GM12873 (cell line): ENCODE results near the gene ACSF3.

Source experiments
- TF ChIP-seq, protein P1 (sequence below): IDR thresholded peaks from 2 replicates; pipeline ENCODE4 v1.5.1; 2012; ENCODE audit warnings: low read depth, mild to moderate bottlenecking, moderate library complexity, low read length, control low read depth; ENCODE audit not compliant: insufficient read depth; ENCODE audit errors: missing control alignments

Gene ACSF3

DNA sequence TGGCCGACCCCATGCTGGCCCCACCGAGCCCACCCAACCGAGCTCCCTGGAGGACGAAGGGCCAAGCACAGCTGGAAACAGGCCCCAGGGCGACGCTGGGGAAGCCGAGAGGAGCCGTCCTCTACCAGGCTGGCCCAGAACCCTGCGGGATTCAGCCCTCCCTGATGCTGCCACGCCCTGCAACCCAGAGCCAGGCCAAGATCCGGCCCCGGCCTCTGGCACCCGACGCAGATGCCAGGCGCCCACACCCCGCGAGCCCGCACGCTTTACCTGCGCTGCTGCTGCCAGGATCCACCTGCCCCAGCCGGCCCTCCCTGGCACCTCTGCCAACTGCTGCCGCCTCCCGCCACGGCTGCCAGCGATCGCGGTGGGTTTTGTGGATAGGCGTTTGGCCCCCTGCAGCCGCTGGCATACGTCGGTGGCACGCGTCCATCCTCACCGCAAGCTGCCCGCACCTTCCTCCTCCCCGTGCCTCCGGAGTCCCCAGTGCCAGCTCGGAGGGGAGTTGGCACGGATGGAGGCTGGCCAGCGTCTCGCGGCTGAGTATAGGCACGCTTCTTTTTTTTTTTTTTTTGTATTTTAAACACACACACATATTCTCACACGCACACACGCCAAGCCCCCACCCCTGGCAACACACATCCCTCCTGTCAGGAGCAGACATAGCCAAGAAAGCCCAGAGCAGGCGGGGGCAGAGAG is 41.3 kb upstream of the ACSF3 start:
- TF ChIP-seq, protein P1, sequence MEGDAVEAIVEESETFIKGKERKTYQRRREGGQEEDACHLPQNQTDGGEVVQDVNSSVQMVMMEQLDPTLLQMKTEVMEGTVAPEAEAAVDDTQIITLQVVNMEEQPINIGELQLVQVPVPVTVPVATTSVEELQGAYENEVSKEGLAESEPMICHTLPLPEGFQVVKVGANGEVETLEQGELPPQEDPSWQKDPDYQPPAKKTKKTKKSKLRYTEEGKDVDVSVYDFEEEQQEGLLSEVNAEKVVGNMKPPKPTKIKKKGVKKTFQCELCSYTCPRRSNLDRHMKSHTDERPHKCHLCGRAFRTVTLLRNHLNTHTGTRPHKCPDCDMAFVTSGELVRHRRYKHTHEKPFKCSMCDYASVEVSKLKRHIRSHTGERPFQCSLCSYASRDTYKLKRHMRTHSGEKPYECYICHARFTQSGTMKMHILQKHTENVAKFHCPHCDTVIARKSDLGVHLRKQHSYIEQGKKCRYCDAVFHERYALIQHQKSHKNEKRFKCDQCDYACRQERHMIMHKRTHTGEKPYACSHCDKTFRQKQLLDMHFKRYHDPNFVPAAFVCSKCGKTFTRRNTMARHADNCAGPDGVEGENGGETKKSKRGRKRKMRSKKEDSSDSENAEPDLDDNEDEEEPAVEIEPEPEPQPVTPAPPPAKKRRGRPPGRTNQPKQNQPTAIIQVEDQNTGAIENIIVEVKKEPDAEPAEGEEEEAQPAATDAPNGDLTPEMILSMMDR, result no peak

- TF ChIP-seq, protein P1, result no peak
Observed at GRCh38 chr16:89052890-89053724, 40.5 kb upstream of the ACSF3 start.

- TF ChIP-seq, protein P1, result no peak
Observed at GRCh38 chr16:89053725-89054029, 40.0 kb upstream of the ACSF3 start.

- TF ChIP-seq, protein P1, result no peak
Observed at GRCh38 chr16:89054261-89054661, 39.4 kb upstream of the ACSF3 start.

- TF ChIP-seq, protein P1, result no peak
Observed at GRCh38 chr16:89054714-89055113, 38.9 kb upstream of the ACSF3 start.

DNA sequence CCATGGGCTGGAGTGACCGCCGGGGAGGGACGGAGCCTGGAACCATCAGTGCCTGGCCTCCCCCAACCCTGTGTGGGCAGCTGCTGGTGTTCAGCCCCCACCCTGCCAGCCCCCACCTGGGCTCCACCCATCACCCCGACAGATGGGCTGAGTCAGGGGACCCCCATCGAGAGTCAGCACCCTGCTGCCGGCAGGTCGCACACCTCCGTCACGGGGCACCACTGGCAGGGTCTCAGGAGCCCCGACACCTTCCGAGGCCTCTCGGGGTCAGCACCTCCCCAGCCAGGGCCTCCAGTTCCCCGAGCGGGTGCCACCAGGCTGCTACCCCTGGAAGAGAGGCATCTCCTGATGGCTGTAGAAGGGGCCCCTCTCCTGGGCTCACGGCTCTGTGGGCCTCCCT is 38.3 kb upstream of the ACSF3 start:
- TF ChIP-seq, protein P1, result no peak

DNA sequence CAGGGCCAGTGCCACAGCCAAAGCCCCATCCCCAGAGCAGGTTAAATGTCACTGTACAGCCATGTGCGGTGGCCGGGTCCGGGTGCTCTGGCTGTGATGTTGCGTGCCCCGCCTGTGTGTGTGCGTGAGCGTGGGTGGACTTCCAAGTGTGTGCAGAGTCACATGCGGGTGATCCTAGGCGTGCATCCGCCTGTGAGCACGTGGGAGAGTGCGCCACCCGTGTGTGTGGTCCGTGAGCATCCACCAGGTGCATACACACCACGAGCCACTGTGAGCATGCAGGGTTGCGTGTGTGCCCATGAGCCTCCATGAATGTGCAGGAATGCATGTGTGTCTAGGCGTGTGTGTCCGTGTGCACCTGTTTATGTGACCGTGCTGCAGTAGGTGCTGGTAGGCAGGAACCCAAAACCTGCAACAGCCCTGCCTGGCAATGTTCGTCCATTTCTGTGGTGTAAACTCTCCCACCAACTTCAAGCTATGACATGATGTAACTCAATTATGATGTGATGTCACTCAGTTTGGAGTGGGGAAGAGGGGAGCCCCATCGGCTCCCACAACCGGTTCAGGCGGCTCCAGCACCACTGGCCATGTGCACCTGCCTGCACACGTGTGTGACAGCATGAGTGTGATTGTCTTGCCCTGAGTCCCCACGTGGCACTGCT is 37.6 kb upstream of the ACSF3 start:
- TF ChIP-seq, protein P1, result no peak
